Activated CD8-positive, alpha-beta memory T cell treated with anti-CD3 and anti-CD28 coated beads, Interleukin-2, amount 10 ng/mL, durations not matched to agents 7 days and 5 days (primary cell): ENCODE results near the gene PDZRN4. TPM values are rescaled to one million over a fixed set of nuclear protein-coding genes. Genes with fewer than 3 reads are reported as not detected.

Source experiments
- ATAC-seq: fragments of 150-1000 bp; cut with Tn5 transposase; one replicate; pipeline ENCODE4 v1.10.0; 2021; ENCODE audit warnings: moderate library complexity
- CTCF ChIA-PET: fragments of 350-600 bp; sonication (Branson Sonifier 250); formaldehyde crosslinking; loops from one replicate; lab custom pipeline; 2021; ENCODE audit warnings: antibody characterized with exemption; lab: Charles Lee
- DNase-seq: peaks from one replicate; pipeline ENCODE4 v3.0.0-alpha.2; 2020
- H3K27ac Mint-ChIP-seq: one replicate; pipeline ENCODE4 v1.8.0; 2021; ENCODE audit warnings: mild to moderate bottlenecking, mixed read lengths
- H3K27me3 Mint-ChIP-seq: one replicate; pipeline ENCODE4 v1.8.0; 2021; ENCODE audit warnings: mixed read lengths
- H3K36me3 Mint-ChIP-seq: one replicate; pipeline ENCODE4 v1.8.0; 2021; ENCODE audit warnings: mild to moderate bottlenecking, mixed read lengths
- H3K4me1 Mint-ChIP-seq: one replicate; pipeline ENCODE4 v1.8.0; 2021; ENCODE audit warnings: mixed read lengths
- H3K4me3 Mint-ChIP-seq: one replicate; pipeline ENCODE4 v1.8.0; 2021; ENCODE audit warnings: mild to moderate bottlenecking, moderate library complexity, mixed read lengths
- H3K9me3 Mint-ChIP-seq: one replicate; pipeline ENCODE4 v1.8.0; 2022; ENCODE audit warnings: low read depth, mixed read lengths
- total RNA-seq, 2 experiments: library from RNA; stranded (reverse); gene quantifications; one replicate each; pipeline ENCODE4 v1.2.3, GENCODE V29; 2021

PDZRN4 gene
- total RNA-seq, 2 experiments from 2014 or later, result not detected

GRCh38 chr12:41364211-41364610 is 176.1 kb downstream of the PDZRN4 start:
- no peak overlapping the region for H3K4me3 Mint-ChIP-seq
- no peaks in the 10 kb centered on the region for H3K36me3 Mint-ChIP-seq
- no peaks in the 10 kb centered on the region for H3K9me3 Mint-ChIP-seq
- no peaks in the 10 kb centered on the region for H3K27me3 Mint-ChIP-seq
- DNase-seq (no peak), ATAC-seq (no peak)
- H3K27ac Mint-ChIP-seq, result no peak overlapping the region
- H3K4me1 Mint-ChIP-seq, result no peaks in the 10 kb centered on the region
- CTCF ChIA-PET, result interaction anchor here (1.1 kb wide), 1 partner anchor 11 kb away, joined by 3 read pairs; no protein-coding TSS in a partner anchor

DNA sequence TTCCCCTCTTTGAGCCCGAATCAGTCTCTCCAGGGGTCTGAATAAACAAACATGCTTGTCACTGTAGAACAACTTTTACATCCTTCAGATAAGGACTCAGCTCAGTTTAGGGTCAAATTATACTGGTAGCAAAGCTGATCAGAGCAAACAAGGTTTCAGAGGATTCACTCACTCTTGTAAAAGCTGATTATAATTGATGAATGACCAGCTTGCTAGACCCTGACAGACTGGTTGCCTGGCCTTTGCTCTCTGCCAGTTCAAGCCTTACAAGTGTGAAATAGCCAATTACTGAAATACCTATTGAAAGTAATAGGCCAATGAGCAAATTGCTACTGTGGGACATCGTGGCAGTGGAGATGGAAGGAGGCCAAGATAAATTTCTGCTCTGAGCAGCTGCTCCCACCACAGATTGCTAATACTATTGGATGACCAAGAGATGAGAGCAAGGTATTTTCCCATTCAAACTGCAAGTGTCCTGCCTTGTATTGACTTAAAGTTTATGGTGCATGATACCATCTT is 177.6 kb downstream of the PDZRN4 start:
- no peaks in the 10 kb centered on the region for H3K9me3 Mint-ChIP-seq
- no peak for DNase-seq
- no peaks in the 10 kb centered on the region for H3K27me3 Mint-ChIP-seq
- no peaks in the 10 kb centered on the region for H3K4me1 Mint-ChIP-seq
- H3K4me3 Mint-ChIP-seq, result no peak overlapping the region
- H3K27ac Mint-ChIP-seq, result no peak overlapping the region
- H3K36me3 Mint-ChIP-seq, result no peaks in the 10 kb centered on the region
- no peak for ATAC-seq
- CTCF ChIA-PET, result no interaction called here

GRCh38 chr12:41367726-41368405 is 179.7 kb downstream of the PDZRN4 start:
- H3K4me3 Mint-ChIP-seq, result no peak overlapping the region
- CTCF ChIA-PET, result no interaction called here
- no peaks in the 10 kb centered on the region for H3K9me3 Mint-ChIP-seq
- H3K4me1 Mint-ChIP-seq, result no peaks in the 10 kb centered on the region
- DNase-seq (no peak), ATAC-seq (no peak)
- H3K27me3 Mint-ChIP-seq, result no peaks in the 10 kb centered on the region
- no peaks in the 10 kb centered on the region for H3K36me3 Mint-ChIP-seq
- H3K27ac Mint-ChIP-seq, result no peak overlapping the region

GRCh38 chr12:41380878-41381277 is 192.8 kb downstream of the PDZRN4 start:
- Mint-ChIP-seq H3K4me1 (no peaks in the 10 kb centered on the region), H3K4me3 (no peak overlapping the region), H3K36me3 (no peaks in the 10 kb centered on the region)

GRCh38 chr12:41402801-41403200 is 214.7 kb downstream of the PDZRN4 start:
- no peak for DNase-seq
- CTCF ChIA-PET, result no interaction called here
- no peak overlapping the region for H3K27ac Mint-ChIP-seq
- no peaks in the 10 kb centered on the region for H3K4me1 Mint-ChIP-seq
- no peak overlapping the region for H3K4me3 Mint-ChIP-seq
- peaks cover 10% of the 10 kb centered on the region for H3K9me3 Mint-ChIP-seq
- no peaks in the 10 kb centered on the region for H3K36me3 Mint-ChIP-seq
- no peak for ATAC-seq
- H3K27me3 Mint-ChIP-seq, result no peaks in the 10 kb centered on the region

More at GRCh38 chr12:41380878-41381277, 192.8 kb downstream of the PDZRN4 start:
- Mint-ChIP-seq H3K27me3 (no peaks in the 10 kb centered on the region), H3K9me3 (peaks cover 2% of the 10 kb centered on the region), H3K27ac (no peak overlapping the region)
- DNase-seq (no peak), ATAC-seq (no peak)
- CTCF ChIA-PET, result no interaction called here

DNA sequence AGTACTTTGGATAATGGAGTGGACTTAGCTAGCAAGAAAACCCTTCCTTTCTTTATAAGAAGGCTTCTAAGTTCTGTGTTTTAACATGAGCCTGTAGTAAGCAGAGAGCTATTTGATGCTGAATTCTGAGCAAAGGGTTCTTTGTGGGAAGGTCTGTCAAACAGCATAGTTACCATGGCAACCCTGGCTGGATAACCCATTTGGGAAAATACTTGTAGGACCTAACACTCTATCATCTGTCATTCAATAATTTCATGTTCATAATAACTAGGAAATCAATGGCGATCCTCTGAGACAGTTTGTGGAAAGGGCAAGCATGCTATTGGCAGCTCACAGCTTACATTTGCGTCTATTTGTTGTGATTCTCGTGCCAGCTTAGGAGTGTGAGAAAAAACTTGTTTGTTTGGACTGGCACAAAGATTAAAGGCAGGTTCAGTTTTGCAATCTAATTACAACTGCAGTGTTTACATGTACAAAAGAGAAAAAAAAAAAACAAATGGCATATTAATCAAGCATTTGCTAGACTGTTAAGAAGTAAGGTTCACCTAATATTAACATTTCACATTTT is 219.2 kb downstream of the PDZRN4 start:
- CTCF ChIA-PET, result interaction anchor here (1.0 kb wide), 1 partner anchor 33 kb away, joined by 3 read pairs; no protein-coding TSS in a partner anchor
- Mint-ChIP-seq H3K36me3 (no peaks in the 10 kb centered on the region), H3K4me1 (no peaks in the 10 kb centered on the region), H3K27ac (no peak overlapping the region), H3K27me3 (no peaks in the 10 kb centered on the region), H3K9me3 (peaks cover 10% of the 10 kb centered on the region), H3K4me3 (no peak overlapping the region)
- no peak for ATAC-seq
- no peak for DNase-seq

DNA sequence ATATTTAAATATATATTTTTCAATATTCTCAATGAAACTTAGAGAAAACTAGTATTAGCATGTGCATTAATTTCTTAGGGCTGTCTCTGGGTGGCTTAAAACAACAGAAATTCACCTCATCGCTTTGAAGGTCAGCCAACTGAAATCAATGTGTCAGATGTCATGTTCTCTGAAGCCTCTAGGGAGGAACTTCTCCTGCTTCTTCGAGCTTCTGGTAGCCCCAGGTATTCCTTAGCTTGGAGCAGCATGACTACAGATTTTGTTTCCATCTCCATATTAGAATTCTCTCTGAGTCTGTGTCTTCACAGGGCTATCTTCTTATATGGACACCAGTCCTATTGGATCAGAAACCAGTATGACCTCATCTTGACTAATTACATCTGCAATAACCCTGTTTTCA is 221.5 kb downstream of the PDZRN4 start:
- CTCF ChIA-PET, result no interaction called here
- H3K4me3 Mint-ChIP-seq, result no peak overlapping the region
- no peaks in the 10 kb centered on the region for H3K4me1 Mint-ChIP-seq
- no peak for ATAC-seq
- no peaks in the 10 kb centered on the region for H3K36me3 Mint-ChIP-seq
- H3K27me3 Mint-ChIP-seq, result no peaks in the 10 kb centered on the region
- no peak overlapping the region for H3K27ac Mint-ChIP-seq
- H3K9me3 Mint-ChIP-seq, result peaks cover 4% of the 10 kb centered on the region
- no peak for DNase-seq

GRCh38 chr12:41418586-41418985 is 230.5 kb downstream of the PDZRN4 start:
- Mint-ChIP-seq H3K9me3 (no peaks in the 10 kb centered on the region), H3K4me1 (no peaks in the 10 kb centered on the region)
- CTCF ChIA-PET, result no interaction called here

GRCh38 chr12:41419131-41419893 is 231.2 kb downstream of the PDZRN4 start:
- Mint-ChIP-seq H3K4me3 (no peak overlapping the region), H3K9me3 (no peaks in the 10 kb centered on the region), H3K27me3 (no peaks in the 10 kb centered on the region), H3K27ac (no peak overlapping the region), H3K36me3 (no peaks in the 10 kb centered on the region), H3K4me1 (no peaks in the 10 kb centered on the region)
- no peak for ATAC-seq
- CTCF ChIA-PET, result no interaction called here
- no peak for DNase-seq

More at GRCh38 chr12:41418586-41418985, 230.5 kb downstream of the PDZRN4 start:
- DNase-seq, result no peak
- ATAC-seq, result no peak
- Mint-ChIP-seq H3K4me3 (no peak overlapping the region), H3K36me3 (no peaks in the 10 kb centered on the region), H3K27me3 (no peaks in the 10 kb centered on the region), H3K27ac (no peak overlapping the region)

DNA sequence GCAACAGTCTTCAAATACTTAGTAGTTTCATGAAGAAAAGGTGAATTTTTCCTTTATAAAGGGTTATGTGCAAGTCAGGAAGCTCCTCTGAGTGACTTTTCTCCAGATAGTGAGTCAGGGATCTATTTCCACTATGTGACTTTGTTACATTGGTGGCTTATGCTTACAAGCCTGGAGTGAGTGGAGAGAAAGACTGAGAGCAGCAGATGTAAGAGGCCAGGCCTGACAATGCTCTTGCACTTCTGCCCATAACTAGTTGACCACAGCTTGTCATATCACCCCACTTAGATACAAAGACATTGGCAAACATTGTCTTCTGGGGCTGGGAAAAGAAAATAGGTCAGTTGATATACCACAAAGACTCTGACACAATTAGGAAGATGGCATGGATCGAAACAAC is 236.5 kb downstream of the PDZRN4 start:
- no peak for ATAC-seq
- Mint-ChIP-seq H3K4me1 (no peaks in the 10 kb centered on the region), H3K36me3 (no peaks in the 10 kb centered on the region), H3K27me3 (no peaks in the 10 kb centered on the region), H3K27ac (no peak overlapping the region), H3K4me3 (no peak overlapping the region), H3K9me3 (no peaks in the 10 kb centered on the region)
- DNase-seq, result no peak
- CTCF ChIA-PET, result no interaction called here

GRCh38 chr12:41433460-41433859 is 245.3 kb downstream of the PDZRN4 start:
- H3K4me1 Mint-ChIP-seq, result peaks cover 4% of the 10 kb centered on the region
- no peaks in the 10 kb centered on the region for H3K9me3 Mint-ChIP-seq
- ATAC-seq (no peak), DNase-seq (no peak)
- no peak overlapping the region for H3K27ac Mint-ChIP-seq
- H3K36me3 Mint-ChIP-seq, result no peaks in the 10 kb centered on the region
- H3K4me3 Mint-ChIP-seq, result no peak overlapping the region
- CTCF ChIA-PET, result no interaction called here
- H3K27me3 Mint-ChIP-seq, result peaks cover 2% of the 10 kb centered on the region

- H3K9me3 Mint-ChIP-seq, result no peaks in the 10 kb centered on the region
- H3K4me1 Mint-ChIP-seq, result peaks cover 4% of the 10 kb centered on the region
- no peaks in the 10 kb centered on the region for H3K36me3 Mint-ChIP-seq
- CTCF ChIA-PET, result no interaction called here
- no peak for DNase-seq
- no peak for ATAC-seq
- H3K27ac Mint-ChIP-seq, result no peak overlapping the region
- H3K27me3 Mint-ChIP-seq, result peaks cover 2% of the 10 kb centered on the region
- H3K4me3 Mint-ChIP-seq, result no peak overlapping the region
Observed at GRCh38 chr12:41436076-41436475, 248.0 kb downstream of the PDZRN4 start.

- Mint-ChIP-seq H3K9me3 (no peaks in the 10 kb centered on the region), H3K4me3 (no peak overlapping the region), H3K27me3 (peaks cover 2% of the 10 kb centered on the region), H3K4me1 (peaks cover 4% of the 10 kb centered on the region), H3K36me3 (no peaks in the 10 kb centered on the region), H3K27ac (no peak overlapping the region)
- CTCF ChIA-PET, result no interaction called here
- ATAC-seq (no peak), DNase-seq (no peak)
Observed at GRCh38 chr12:41437563-41437962, 249.4 kb downstream of the PDZRN4 start.
